GM10847 (cell line): ENCODE results near the gene PTPRJ.

Source experiments
- POLR2A ChIP-seq: IDR thresholded peaks from 2 replicates; pipeline ENCODE4 v1.6.1; 2011; ENCODE audit not compliant: insufficient read length; ENCODE audit errors: extremely low read depth

Gene PTPRJ

GRCh38 chr11:48085688-48086087 lies 105.3 kb downstream of the PTPRJ start:
- TF ChIP-seq POLR2A = no peak

- no peak for TF ChIP-seq POLR2A
Observed at GRCh38 chr11:48087422-48087821, 107.1 kb downstream of the PTPRJ start.

DNA sequence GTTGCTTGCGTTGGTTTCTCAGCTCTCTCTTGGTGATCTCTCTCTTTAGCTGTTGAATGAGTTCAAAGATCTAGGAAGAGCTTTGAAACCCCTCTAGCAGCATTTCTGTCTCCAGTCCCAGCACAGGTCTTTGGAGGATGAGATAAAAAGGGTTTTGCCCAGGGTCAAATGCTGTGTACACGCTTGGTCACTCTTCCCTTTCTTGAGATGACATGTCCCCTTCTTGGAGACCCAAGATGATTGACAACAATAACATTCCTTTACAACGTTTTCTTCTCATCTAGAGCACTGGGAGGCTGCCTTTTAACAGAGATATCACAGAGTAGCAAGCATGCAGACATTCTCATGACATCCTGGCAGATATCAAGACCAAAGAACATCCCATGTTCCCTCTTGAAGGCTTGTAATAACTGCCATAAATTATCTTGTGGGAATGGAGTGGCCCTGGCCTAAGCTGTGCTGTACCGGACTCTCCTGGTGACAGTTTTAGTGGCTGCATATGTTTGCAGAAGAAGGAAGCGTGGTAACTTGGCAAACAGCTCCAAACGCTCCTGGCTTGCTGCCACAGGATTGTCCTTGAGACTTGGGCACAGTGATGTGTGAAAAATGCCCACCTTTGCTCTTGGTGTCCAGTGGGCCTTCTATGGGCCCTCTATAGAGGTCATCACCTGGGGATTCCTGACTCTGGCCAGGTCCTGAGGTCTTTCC lies 107.8 kb downstream of the PTPRJ start:
- TF ChIP-seq POLR2A = no peak

DNA sequence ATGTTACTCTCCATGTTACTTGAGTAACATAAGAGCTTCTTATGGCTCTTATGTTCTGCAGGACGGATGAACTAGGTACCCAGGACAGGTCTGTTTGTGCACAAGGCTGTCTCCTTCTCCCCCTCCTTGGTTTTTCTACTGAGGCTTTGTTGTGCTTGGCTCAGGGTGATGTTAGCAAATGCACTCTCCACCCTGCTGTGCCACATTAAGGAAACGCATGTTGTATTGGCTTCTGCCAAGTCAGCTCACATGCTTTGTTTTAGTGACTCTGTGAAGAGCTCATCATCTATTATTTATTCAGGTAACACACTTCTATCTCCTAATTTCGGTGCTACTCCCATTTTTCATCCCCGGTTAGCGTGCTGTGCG lies 108.3 kb downstream of the PTPRJ start:
- TF ChIP-seq POLR2A = no peak

GRCh38 chr11:48090174-48090573 lies 109.8 kb downstream of the PTPRJ start:
- TF ChIP-seq POLR2A = no peak

DNA sequence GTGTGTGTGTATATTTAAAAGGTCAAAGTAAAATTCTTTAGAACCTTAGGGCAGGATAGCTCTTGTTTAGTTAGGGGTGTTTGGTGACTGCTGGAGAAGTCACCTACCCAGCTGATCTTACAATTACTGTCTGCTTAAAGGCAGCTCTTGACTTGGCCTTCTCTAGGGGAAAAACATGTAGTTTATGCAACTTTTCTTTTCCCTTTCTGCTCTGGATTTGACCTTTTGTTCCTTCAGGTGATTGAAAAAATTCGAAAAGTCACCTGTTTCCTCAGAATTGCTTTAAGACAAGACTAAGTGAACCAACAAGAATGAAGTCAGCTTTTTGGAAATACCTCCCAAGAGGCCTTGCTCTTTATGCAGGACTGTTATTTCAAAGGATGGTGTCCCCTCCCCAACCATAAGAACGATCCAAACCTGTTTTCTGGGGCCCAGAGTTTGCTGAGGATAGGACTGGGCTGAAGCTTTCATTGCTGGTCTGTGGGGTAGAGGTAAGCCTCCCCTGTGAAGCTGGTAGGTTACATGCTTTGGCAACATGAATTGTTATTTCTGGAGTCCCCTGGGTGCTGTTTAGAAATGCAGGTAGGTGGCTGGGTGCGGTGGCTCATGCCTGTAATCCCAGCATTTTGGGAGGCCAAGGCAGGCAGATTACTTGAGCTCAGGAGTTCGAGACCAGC lies 111.2 kb downstream of the PTPRJ start:
- TF ChIP-seq POLR2A = no peak

GRCh38 chr11:48093323-48093722 lies 113.0 kb downstream of the PTPRJ start:
- no peak for TF ChIP-seq POLR2A

DNA sequence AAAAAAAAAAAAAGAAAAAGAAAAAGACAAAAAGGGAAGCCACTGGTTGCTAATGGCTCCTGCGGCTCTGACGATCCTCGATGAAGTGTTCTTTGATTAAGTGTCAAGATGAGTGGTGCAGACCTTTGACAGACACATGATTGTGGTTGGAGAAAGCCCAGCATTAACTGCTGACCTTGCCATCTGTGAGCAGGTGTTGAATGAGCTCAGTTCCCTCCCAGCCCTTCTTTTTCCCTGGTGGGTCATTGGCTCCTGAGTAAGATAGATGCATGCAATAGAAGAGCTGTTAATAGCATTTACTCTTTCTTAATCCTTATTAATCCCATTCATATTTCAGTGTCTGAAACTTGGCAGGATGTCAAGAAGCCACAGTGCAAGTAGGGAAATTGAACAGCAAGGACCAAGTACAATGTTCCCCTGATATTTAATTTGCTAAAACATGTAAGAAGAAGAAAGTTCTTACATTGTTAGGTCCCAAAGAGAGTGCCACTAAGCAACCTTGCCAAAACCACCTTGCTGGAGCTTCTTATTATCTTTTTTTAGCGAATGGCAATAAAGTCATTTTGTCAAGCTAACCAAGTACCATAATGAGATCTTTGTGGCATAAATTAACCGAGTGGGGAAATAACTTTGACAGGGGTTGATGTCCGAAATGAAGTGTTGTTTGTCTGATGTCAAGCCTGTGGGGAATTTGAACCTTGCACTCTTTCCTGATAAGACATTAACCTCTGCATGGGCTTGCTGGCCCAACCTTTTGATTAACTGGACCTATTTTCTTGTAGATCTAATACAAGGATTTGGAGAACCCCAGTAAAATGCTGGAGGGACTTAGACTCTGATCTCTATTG lies 113.7 kb downstream of the PTPRJ start:
- TF ChIP-seq POLR2A = no peak

GRCh38 chr11:48094643-48095339 lies 114.4 kb downstream of the PTPRJ start:
- no peak for TF ChIP-seq POLR2A

DNA sequence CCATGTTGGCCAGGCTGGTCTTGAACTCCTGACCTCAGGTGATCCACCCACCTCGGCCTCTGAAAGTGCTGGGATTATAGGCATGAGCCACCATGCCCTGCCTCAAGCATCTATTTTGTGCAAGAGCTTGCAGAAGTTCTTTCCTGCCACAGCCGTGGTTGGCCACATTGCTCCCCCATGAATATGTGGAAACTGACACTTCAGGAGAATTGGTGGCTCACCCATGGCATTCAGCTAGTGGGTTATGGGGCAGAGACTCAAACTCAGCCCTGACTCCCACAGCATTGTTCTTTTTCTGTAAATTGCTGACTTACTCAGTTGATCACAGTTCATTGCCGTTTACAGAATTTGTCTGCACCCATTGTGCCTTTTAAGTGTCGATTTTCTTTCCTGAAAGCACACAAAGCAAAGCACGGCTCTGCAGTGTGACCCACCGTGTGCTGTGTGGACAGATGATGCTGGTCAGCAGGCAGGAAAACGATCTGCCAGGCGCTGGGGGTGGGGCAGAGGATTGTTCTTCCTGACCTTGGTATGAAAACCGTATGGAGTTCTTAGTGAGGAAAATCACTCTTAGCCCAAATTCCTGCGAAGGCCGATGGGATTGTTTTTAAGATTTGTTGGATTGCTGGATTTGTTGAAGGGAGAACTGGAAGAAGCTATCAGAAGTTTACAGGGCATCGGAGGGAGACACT lies 115.6 kb downstream of the PTPRJ start:
- TF ChIP-seq POLR2A = no peak

DNA sequence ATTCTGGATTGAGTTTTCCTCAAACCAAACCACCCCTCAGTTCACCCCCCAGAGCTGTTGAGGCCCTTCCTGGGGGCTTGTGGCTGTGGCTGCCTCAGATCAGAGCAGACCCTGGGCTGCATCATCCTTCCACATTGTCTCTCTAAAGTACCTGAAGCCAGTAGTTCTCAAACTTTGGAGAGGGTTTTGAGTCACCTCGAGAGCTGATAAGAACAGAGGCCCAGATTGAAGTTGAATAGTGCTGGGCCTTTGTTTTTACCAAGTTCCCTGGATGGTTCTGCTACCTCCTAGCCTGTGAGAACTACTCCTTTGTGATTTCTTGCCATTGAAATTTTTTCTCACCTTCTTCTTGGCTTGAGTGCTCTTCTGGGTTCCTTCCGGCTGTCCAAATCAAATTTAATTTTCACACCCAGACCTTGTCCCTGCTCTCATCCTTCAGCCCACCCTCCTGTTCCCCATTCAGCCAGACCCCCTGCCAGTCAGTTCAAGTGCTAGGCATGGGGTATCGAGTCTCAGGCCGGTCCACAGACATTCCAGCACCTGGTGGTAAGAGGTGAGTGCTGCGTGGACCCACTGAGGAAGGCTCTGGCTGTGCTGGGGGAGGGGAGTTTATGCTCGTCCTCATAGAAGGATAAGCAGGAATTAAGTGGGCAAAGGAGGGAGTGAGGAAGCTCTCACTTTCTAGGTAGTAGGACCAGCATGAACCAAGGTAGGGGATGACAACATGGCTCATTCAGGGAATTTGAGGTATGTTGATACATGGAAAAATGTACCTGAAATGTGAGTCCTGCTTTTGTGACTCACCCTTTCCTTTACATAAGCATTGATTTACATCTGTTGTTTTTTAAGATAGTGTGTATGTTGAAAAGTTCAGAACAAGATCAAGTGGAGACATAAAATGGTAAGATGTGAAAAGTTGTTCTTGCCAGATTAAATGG lies 116.5 kb downstream of the PTPRJ start:
- TF ChIP-seq POLR2A = no peak

GRCh38 chr11:48098024-48098423 lies 117.7 kb downstream of the PTPRJ start:
- TF ChIP-seq POLR2A = no peak

DNA sequence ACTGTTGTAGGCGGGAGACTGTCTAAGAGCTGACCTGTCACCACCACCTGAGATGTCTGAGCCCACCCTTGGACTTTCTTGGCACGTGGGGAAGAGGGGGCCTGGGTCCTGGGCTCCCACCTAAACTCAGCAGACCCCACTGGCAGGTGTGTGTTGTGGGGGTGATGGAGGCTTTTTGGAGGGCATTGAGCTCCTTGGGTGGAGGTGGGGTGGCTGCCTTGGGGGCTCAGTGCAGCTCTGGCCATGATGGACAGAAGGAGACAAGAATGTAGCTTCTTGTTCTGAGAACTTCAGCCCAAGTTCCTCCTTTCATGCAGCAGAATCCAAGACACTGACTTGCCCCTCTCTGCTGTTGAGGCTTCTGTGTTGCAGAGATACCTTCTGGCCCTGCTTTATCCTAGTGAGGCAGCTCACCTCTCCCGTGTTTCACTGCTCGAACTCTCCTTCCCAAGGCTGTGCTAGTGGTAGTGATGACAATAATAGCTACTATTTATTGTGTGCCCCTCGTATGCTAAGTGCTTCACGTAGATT lies 119.6 kb downstream of the PTPRJ start:
- no peak for TF ChIP-seq POLR2A
